HG02870 (cell line): ENCODE measurements around the gene ELN.
"Not testable (repeated sequence)": the region's sequence is repeated elsewhere in the genome, so short reads cannot be mapped to it uniquely, and the experiment has no call there.

ENCODE experiments used
- ATAC-seq: cut with Tn5 transposase; IDR thresholded peaks from one replicate; pipeline ENCODE4 v1.9.1; 2021; ENCODE audit warnings: mild to moderate bottlenecking, moderate library complexity; ENCODE audit not compliant: unreplicated experiment

The ELN gene

GRCh38 chr7:74027683-74028320 is at the start of gene ELN:
Gene ELN (plus strand): TSS chr7:74028173. CDS start chr7:74028188, 15 bp downstream.
- ATAC-seq, result no peak

- no peak for ATAC-seq
These were observed 49.1 kb upstream of the ELN start for GRCh38 chr7:73978661-73979563.

- ATAC-seq, result not testable (repeated sequence)
These were observed 48.3 kb upstream of the ELN start for GRCh38 chr7:73979656-73980055.

- ATAC-seq, result no peak
These were observed 47.8 kb upstream of the ELN start for GRCh38 chr7:73980206-73980605.

- no peak for ATAC-seq
These were observed 46.0 kb upstream of the ELN start for GRCh38 chr7:73981933-73982332.

GRCh38 chr7:73983437-73984164 is 44.4 kb upstream of the ELN start:
- ATAC-seq, result no peak

- no peak for ATAC-seq
These were observed 43.3 kb upstream of the ELN start for GRCh38 chr7:73984481-73985205.

- ATAC-seq, result no peak
These were observed 42.2 kb upstream of the ELN start for GRCh38 chr7:73985737-73986141.

GRCh38 chr7:73986158-73986631 is 41.8 kb upstream of the ELN start:
- no peak for ATAC-seq

- ATAC-seq, result no peak
These were observed 40.7 kb upstream of the ELN start for GRCh38 chr7:73987298-73987697.

GRCh38 chr7:73988197-73988596 is 39.8 kb upstream of the ELN start:
- ATAC-seq, result no peak

- ATAC-seq, result no peak
These were observed 36.4 kb upstream of the ELN start for GRCh38 chr7:73991522-73992100.

- ATAC-seq, result no peak
These were observed 35.8 kb upstream of the ELN start for GRCh38 chr7:73992101-73992562.

- ATAC-seq, result no peak
These were observed 34.0 kb upstream of the ELN start for GRCh38 chr7:73994023-73994422.

GRCh38 chr7:73994761-73995160 is 33.2 kb upstream of the ELN start:
- no peak for ATAC-seq

GRCh38 chr7:73995330-73995729 is 32.6 kb upstream of the ELN start:
- ATAC-seq, result no peak

GRCh38 chr7:73995821-73996511 is 32.0 kb upstream of the ELN start:
- no peak for ATAC-seq

GRCh38 chr7:73997056-73997455 is 30.9 kb upstream of the ELN start:
- ATAC-seq, result no peak

- ATAC-seq, result no peak
These were observed 28.1 kb upstream of the ELN start for GRCh38 chr7:73999664-74000435.
